ENCODE results near the gene SNCAIP. TPM values are rescaled to one million over a fixed set of nuclear protein-coding genes. Genes with fewer than 3 reads are reported as not detected.

The SNCAIP gene
- total and polyA plus RNA-seq, 9 of the 15 experiments (the other 6 are each of a cell fraction or from before 2014, with no cell fraction given) = 0.04 TPM; not detected in 8

DNA sequence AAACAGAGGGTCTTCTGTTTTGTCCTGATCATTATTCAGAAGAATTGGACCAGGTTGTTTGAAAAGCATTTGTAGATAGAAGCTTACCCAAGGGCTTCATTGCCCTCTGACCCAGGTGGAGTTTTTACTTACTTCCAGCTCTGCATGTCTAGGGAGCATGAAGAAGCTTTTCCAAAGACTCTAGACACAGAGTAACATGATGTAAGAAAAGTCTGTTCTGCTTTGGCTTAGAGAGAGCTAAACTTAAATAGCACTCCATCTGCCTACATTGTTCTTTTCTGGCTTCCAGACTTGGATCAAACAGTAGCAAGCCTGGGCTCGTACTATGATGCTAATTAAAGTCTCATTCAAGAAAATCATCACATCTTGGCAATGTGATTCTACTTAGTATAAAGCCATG, 112.1 kb downstream of the SNCAIP start:
- in situ Hi-C loops (cut with MboI) = no loop called here
- WGBS (ENCODE audit: insufficient coverage, low coverage, missing lambda C conversion rate) = 5% methylated on average over 1 of the region's 1 CpG
- CTCF ChIA-PET (ENCODE audit: low intra/inter-chr PET ratio) = no interaction called here
- TF ChIP-seq RB1 (IDR thresholded peaks at IDR 0.05; ENCODE audit: low read depth) (no peak), DNMT1 (IDR thresholded peaks at IDR 0.05) (no peak), ARNT (IDR thresholded peaks at IDR 0.05) (no peak), ZSCAN32 (CRISPR knock-in tag; IDR thresholded peaks at IDR 0.05) (no peak), ZBED1 (IDR thresholded peaks at IDR 0.05) (no peak), PHF21A (IDR thresholded peaks at IDR 0.05; ENCODE audit: borderline replicate concordance, low read depth) (no peak), CCNT2 (IDR thresholded peaks at IDR 0.05; ENCODE audit: borderline replicate concordance, extremely low read depth, insufficient read length, low read depth, low read length) (no peak), NR2F6 (CRISPR knock-in tag; IDR thresholded peaks at IDR 0.05) (no peak), FUS (optimal IDR thresholded peaks at IDR 0.05; ENCODE audit: low read depth, low read length) (no peak), HDAC8 (tag; IDR thresholded peaks at IDR 0.05) (no peak), TCFL5 (CRISPR knock-in tag; conservative IDR thresholded peaks at IDR 0.05) (no peak), SREBF2 (CRISPR knock-in tag; IDR thresholded peaks at IDR 0.05) (no peak)
- TF ChIP-seq, protein P1, sequence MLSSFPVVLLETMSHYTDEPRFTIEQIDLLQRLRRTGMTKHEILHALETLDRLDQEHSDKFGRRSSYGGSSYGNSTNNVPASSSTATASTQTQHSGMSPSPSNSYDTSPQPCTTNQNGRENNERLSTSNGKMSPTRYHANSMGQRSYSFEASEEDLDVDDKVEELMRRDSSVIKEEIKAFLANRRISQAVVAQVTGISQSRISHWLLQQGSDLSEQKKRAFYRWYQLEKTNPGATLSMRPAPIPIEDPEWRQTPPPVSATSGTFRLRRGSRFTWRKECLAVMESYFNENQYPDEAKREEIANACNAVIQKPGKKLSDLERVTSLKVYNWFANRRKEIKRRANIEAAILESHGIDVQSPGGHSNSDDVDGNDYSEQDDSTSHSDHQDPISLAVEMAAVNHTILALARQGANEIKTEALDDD (IDR thresholded peaks at IDR 0.05) = no peak
- TF ChIP-seq, protein P2, sequence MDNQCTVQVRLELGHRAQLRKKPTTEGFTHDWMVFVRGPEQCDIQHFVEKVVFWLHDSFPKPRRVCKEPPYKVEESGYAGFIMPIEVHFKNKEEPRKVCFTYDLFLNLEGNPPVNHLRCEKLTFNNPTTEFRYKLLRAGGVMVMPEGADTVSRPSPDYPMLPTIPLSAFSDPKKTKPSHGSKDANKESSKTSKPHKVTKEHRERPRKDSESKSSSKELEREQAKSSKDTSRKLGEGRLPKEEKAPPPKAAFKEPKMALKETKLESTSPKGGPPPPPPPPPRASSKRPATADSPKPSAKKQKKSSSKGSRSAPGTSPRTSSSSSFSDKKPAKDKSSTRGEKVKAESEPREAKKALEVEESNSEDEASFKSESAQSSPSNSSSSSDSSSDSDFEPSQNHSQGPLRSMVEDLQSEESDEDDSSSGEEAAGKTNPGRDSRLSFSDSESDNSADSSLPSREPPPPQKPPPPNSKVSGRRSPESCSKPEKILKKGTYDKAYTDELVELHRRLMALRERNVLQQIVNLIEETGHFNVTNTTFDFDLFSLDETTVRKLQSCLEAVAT (IDR thresholded peaks at IDR 0.05) = no peak
- TF ChIP-seq, protein P3, sequence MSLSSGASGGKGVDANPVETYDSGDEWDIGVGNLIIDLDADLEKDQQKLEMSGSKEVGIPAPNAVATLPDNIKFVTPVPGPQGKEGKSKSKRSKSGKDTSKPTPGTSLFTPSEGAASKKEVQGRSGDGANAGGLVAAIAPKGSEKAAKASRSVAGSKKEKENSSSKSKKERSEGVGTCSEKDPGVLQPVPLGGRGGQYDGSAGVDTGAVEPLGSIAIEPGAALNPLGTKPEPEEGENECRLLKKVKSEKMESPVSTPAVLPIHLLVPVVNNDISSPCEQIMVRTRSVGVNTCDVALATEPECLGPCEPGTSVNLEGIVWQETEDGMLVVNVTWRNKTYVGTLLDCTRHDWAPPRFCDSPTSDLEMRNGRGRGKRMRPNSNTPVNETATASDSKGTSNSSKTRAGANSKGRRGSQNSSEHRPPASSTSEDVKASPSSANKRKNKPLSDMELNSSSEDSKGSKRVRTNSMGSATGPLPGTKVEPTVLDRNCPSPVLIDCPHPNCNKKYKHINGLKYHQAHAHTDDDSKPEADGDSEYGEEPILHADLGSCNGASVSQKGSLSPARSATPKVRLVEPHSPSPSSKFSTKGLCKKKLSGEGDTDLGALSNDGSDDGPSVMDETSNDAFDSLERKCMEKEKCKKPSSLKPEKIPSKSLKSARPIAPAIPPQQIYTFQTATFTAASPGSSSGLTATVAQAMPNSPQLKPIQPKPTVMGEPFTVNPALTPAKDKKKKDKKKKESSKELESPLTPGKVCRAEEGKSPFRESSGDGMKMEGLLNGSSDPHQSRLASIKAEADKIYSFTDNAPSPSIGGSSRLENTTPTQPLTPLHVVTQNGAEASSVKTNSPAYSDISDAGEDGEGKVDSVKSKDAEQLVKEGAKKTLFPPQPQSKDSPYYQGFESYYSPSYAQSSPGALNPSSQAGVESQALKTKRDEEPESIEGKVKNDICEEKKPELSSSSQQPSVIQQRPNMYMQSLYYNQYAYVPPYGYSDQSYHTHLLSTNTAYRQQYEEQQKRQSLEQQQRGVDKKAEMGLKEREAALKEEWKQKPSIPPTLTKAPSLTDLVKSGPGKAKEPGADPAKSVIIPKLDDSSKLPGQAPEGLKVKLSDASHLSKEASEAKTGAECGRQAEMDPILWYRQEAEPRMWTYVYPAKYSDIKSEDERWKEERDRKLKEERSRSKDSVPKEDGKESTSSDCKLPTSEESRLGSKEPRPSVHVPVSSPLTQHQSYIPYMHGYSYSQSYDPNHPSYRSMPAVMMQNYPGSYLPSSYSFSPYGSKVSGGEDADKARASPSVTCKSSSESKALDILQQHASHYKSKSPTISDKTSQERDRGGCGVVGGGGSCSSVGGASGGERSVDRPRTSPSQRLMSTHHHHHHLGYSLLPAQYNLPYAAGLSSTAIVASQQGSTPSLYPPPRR (CRISPR knock-in tag; IDR thresholded peaks at IDR 0.05; ENCODE audit: borderline replicate concordance) = no peak
- TF ChIP-seq, protein P4, sequence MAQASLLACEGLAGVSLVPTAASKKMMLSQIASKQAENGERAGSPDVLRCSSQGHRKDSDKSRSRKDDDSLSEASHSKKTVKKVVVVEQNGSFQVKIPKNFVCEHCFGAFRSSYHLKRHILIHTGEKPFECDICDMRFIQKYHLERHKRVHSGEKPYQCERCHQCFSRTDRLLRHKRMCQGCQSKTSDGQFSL (CRISPR knock-in tag; IDR thresholded peaks at IDR 0.05) = no peak
- TF ChIP-seq, protein P4 (tag; IDR thresholded peaks at IDR 0.05) = no peak

More for the DNA sequence above, 112.1 kb downstream of the SNCAIP start:
- peaks cover 0 to 7% of the 10 kb centered on the region in 2 experiments; a peak in 1 of 5 replicates for H3K27me3 ChIP-seq (ENCODE audit: control insufficient read depth in 2 of 2, insufficient read depth in 2 of 2, low read length in 2 of 2)
- H3K79me2 ChIP-seq (ENCODE audit: control insufficient read depth, insufficient read depth, low read length) = no peaks in the 10 kb centered on the region
- no peak for FAIRE-seq
- H3K27ac ChIP-seq (ENCODE audit: extremely low read depth, low read depth, low read length) = no peak overlapping the region
- no TSS peak for BruUV-seq (replicated peaks)
- no peaks in the 10 kb centered on the region for H3K9me1 ChIP-seq (ENCODE audit: control insufficient read depth, insufficient read depth, low read length)
- no peak for ATAC-seq
- H3K9me3 ChIP-seq (replicated peaks; ENCODE audit: control insufficient read depth, insufficient read depth, low read depth, low read length) = no peaks in the 10 kb centered on the region
- no peak for DNase-seq (ENCODE audit: extremely low read depth in 1 of 4, low spot score in 3 of 4)
- no peak overlapping the region for H3K4me2 ChIP-seq (ENCODE audit: insufficient read depth, low read length)
- intact Hi-C loops (cut with micrococcal nuclease) = no loop called here
- POLR2A ChIA-PET = interaction anchor here (1.3 kb wide), 1 partner anchor 25 kb away, joined by 3 read pairs; no protein-coding TSS in a partner anchor
- H3K9ac ChIP-seq (ENCODE audit: insufficient read depth in 1 of 2, low read depth in 2 of 2, low read length in 2 of 2) = no peak overlapping the region
- no peaks in the 10 kb centered on the region for H3K36me3 ChIP-seq (ENCODE audit: control insufficient read depth, insufficient read depth, low read length)
- H3K4me3 ChIP-seq = no peak overlapping the region
- H2AFZ ChIP-seq (ENCODE audit: low read depth, low read length) = no peak overlapping the region
- no peaks in the 10 kb centered on the region for H3K4me1 ChIP-seq (replicated peaks in 1 of 2; ENCODE audit: control insufficient read depth in 2 of 2, insufficient read depth in 2 of 2, low read length in 2 of 2)
- H4K20me1 ChIP-seq (replicated peaks; ENCODE audit: control insufficient read depth, insufficient read depth, low read length) = no peaks in the 10 kb centered on the region
